SK-N-MC (cell line): Measurements from ENCODE around the gene RECQL.
"Not testable (repeated sequence)": the region's sequence is repeated elsewhere in the genome, so short reads cannot be mapped to it uniquely, and the experiment has no call there.

Experiments
- DNase-seq: peaks from one replicate; pipeline ENCODE4 v3.0.0-alpha.2; 2011; ENCODE audit warnings: low read depth, low spot score
- H3K27ac ChIP-seq: fragments of 200-600 bp; sonication (generic); 2 replicates; pipeline ENCODE4 v1.5.1; 2016; ENCODE audit warnings: mixed run types
- H3K36me3 ChIP-seq: fragments of 200-600 bp; sonication (generic); 2 replicates; pipeline ENCODE4 v1.6.1; 2017; ENCODE audit warnings: antibody characterized with exemption, low read length, mixed read lengths; ENCODE audit not compliant: insufficient read depth
- H3K4me3 ChIP-seq: fragments of 200-600 bp; sonication (generic); 2 replicates; pipeline ENCODE4 v1.5.1; 2016
- H3K9ac ChIP-seq: fragments of 200-600 bp; sonication (generic); 2 replicates; pipeline ENCODE4 v1.8.0; 2017; ENCODE audit warnings: mixed run types, mixed read lengths; ENCODE audit not compliant: insufficient read length
- H3K9me3 ChIP-seq: fragments of 200-600 bp; sonication (generic); 2 replicates; pipeline ENCODE4 v1.6.1; 2017; ENCODE audit warnings: low read depth, mild to moderate bottlenecking, antibody characterized with exemption, low read length, moderate library complexity, mixed read lengths
- EZH2 ChIP-seq: fragments of 200-600 bp; sonication (generic); IDR thresholded peaks from one replicate; pipeline ENCODE4 v1.6.1; 2017; ENCODE audit warnings: antibody characterized with exemption
- FOXP2 ChIP-seq: optimal IDR thresholded peaks from 2 replicates; pipeline ENCODE3; 2011; ENCODE audit warnings: mild to moderate bottlenecking, moderate library complexity; ENCODE audit not compliant: insufficient read depth; ENCODE audit errors: extremely low read length, control extremely low read depth
- POLR2AphosphoS5 ChIP-seq: IDR thresholded peaks from 2 replicates; pipeline ENCODE4 v1.6.1; 2012; ENCODE audit warnings: mild to moderate bottlenecking, low read depth, low read length, borderline replicate concordance

Gene RECQL

GRCh38 chr12:21483531-21483930, 17.9 kb downstream of the RECQL start:
- no peak for TF ChIP-seq POLR2AphosphoS5
- TF ChIP-seq EZH2 = no peak
- TF ChIP-seq FOXP2 = no peak
- no peak overlapping the region for H3K9ac ChIP-seq
- H3K36me3 ChIP-seq = peaks cover 24% of the 10 kb centered on the region
- no peak for DNase-seq
- H3K27ac ChIP-seq = no peak overlapping the region
- H3K9me3 ChIP-seq = no peaks in the 10 kb centered on the region
- H3K4me3 ChIP-seq = no peak overlapping the region

- H3K9me3 ChIP-seq = no peaks in the 10 kb centered on the region
- no peak overlapping the region for H3K4me3 ChIP-seq
- TF ChIP-seq POLR2AphosphoS5 (no peak), FOXP2 (no peak), EZH2 (no peak)
- H3K36me3 ChIP-seq = peaks cover 46% of the 10 kb centered on the region
- H3K27ac ChIP-seq = no peak overlapping the region
- no peak for DNase-seq
- H3K9ac ChIP-seq = no peak overlapping the region
Observed at GRCh38 chr12:21478756-21479455, 22.5 kb downstream of the RECQL start.

- DNase-seq = no peak
- Histone ChIP-seq H3K4me3 (no peak overlapping the region), H3K36me3 (peaks cover 43% of the 10 kb centered on the region), H3K9me3 (no peaks in the 10 kb centered on the region), H3K27ac (no peak overlapping the region), H3K9ac (no peak overlapping the region)
- TF ChIP-seq FOXP2 = no peak
- no peak for TF ChIP-seq POLR2AphosphoS5
- TF ChIP-seq EZH2 = no peak
Observed at GRCh38 chr12:21476949-21477348, 24.5 kb downstream of the RECQL start.

- peaks cover 42% of the 10 kb centered on the region for H3K36me3 ChIP-seq
Observed at GRCh38 chr12:21475552-21475951, 25.9 kb downstream of the RECQL start.

GRCh38 chr12:21472197-21472823, 29.1 kb downstream of the RECQL start:
- Histone ChIP-seq H3K36me3 (peaks cover 48% of the 10 kb centered on the region), H3K4me3 (no peak overlapping the region), H3K9me3 (no peaks in the 10 kb centered on the region), H3K27ac (no peak overlapping the region), H3K9ac (no peak overlapping the region)
- DNase-seq = no peak
- TF ChIP-seq EZH2 = no peak
- no peak for TF ChIP-seq POLR2AphosphoS5
- TF ChIP-seq FOXP2 = no peak

More at GRCh38 chr12:21475552-21475951, 25.9 kb downstream of the RECQL start:
- Histone ChIP-seq H3K9me3 (no peaks in the 10 kb centered on the region), H3K9ac (no peak overlapping the region), H3K27ac (no peak overlapping the region), H3K4me3 (no peak overlapping the region)
- DNase-seq = no peak
- TF ChIP-seq FOXP2 (no peak), POLR2AphosphoS5 (no peak), EZH2 (no peak)

- no peak overlapping the region for H3K27ac ChIP-seq
- H3K36me3 ChIP-seq = peaks cover 50% of the 10 kb centered on the region
- no peaks in the 10 kb centered on the region for H3K9me3 ChIP-seq
- no peak for DNase-seq
- TF ChIP-seq EZH2 = no peak
- no peak for TF ChIP-seq POLR2AphosphoS5
- no peak for TF ChIP-seq FOXP2
- no peak overlapping the region for H3K9ac ChIP-seq
- no peak overlapping the region for H3K4me3 ChIP-seq
Observed at GRCh38 chr12:21471294-21471693, 30.1 kb downstream of the RECQL start.

GRCh38 chr12:21467334-21467733, 34.1 kb downstream of the RECQL start:
- Histone ChIP-seq H3K9ac (peak overlapping the region; percentile 22), H3K36me3 (peaks cover 24% of the 10 kb centered on the region)
- H3K27ac ChIP-seq, DNase-seq, H3K9me3 ChIP-seq, H3K4me3 ChIP-seq: not testable (repeated sequence)

GRCh38 chr12:21459474-21459873, 42.0 kb downstream of the RECQL start:
- no peak for DNase-seq
- Histone ChIP-seq H3K9me3 (no peaks in the 10 kb centered on the region), H3K4me3 (no peak overlapping the region), H3K36me3 (peaks cover 34% of the 10 kb centered on the region), H3K27ac (no peak overlapping the region), H3K9ac (no peak overlapping the region)
- TF ChIP-seq POLR2AphosphoS5 = no peak
- no peak for TF ChIP-seq EZH2
- no peak for TF ChIP-seq FOXP2
